ENCODE measurements around the gene USP36.

DNA sequence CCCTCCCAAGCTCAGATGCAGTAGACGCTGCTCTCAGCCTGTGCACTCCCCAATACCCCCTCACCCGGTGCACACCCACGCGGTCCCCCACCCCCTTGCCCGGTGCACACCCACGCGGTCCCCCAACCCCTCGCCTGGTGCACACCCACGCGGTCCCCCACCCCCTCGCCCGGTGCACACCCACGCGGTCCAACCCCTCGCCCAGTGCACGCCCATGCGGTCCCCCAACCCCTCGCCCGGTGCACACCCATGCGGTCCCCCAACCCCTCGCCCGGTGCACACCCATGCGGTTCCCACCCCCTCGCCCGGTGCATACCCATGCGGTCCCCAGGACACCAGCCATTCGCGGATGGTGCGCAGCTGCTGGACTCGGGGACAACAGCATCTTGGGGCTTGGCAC lies 38.6 kb downstream of the USP36 start:
- TF ChIP-seq, protein P1, sequence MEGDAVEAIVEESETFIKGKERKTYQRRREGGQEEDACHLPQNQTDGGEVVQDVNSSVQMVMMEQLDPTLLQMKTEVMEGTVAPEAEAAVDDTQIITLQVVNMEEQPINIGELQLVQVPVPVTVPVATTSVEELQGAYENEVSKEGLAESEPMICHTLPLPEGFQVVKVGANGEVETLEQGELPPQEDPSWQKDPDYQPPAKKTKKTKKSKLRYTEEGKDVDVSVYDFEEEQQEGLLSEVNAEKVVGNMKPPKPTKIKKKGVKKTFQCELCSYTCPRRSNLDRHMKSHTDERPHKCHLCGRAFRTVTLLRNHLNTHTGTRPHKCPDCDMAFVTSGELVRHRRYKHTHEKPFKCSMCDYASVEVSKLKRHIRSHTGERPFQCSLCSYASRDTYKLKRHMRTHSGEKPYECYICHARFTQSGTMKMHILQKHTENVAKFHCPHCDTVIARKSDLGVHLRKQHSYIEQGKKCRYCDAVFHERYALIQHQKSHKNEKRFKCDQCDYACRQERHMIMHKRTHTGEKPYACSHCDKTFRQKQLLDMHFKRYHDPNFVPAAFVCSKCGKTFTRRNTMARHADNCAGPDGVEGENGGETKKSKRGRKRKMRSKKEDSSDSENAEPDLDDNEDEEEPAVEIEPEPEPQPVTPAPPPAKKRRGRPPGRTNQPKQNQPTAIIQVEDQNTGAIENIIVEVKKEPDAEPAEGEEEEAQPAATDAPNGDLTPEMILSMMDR (IDR thresholded peaks at IDR 0.05), result no peak
- TF ChIP-seq POLR2A (IDR thresholded peaks at IDR 0.05), result no peak
- TF ChIP-seq POLR2AphosphoS5 (IDR thresholded peaks at IDR 0.05), result no peak
